Left colon (tissue), 2 donors: ENCODE data around the gene TOB1. TPM values are rescaled to one million over a fixed set of nuclear protein-coding genes. Genes with fewer than 3 reads are reported as not detected.
"Not testable (repeated sequence)": the region's sequence is repeated elsewhere in the genome, so short reads cannot be mapped to it uniquely, and the experiment has no call there.

Source experiments
- ATAC-seq: fragments of 200-7000 bp; cut with Tn5 transposase; one replicate; pipeline ENCODE4 v1.9.1; 2020; ENCODE audit warnings: mild to moderate bottlenecking, moderate library complexity
- DNase-seq, 2 donors: peaks; one replicate each; pipeline ENCODE4 v3.0.0-alpha.2; 2020
- intact Hi-C, 2 donors: fragments of 100-400 bp; cut with DNase I in 1 of 2; cut with micrococcal nuclease in 1 of 2; formaldehyde crosslinking; loops; one replicate each; pipeline versions ENCODE4 v1.11.2 to v1.14.0; 2022; cut with DNase I, micrococcal nuclease
- total RNA-seq, 2 donors: library from RNA; stranded (reverse); fragmentation: NEBNext Ultra II Directional; extraction: Animal tissue kit (Norgen Biotek cat#: 25700); gene quantifications; one replicate each; pipeline ENCODE4 v1.2.1, GENCODE V29; 2021
- donor health status: DM: no; HTN: no; CAD: no.
- donor health status: DM: yes; HTN: yes; CAD: no.

Gene TOB1
- total RNA-seq, 2 donors from 2014 or later, result 138 to 175 TPM

- DNase-seq, ATAC-seq, intact Hi-C loops: not testable (repeated sequence)
Measured at GRCh38 chr17:50877042-50877441, 10.9 kb upstream of the TOB1 start.

- no peak for ATAC-seq
- DNase-seq, result no peak
- intact Hi-C loops, result no loop called here
Measured at GRCh38 chr17:50875074-50875473, 8.9 kb upstream of the TOB1 start.

- ATAC-seq (no peak), DNase-seq (no peak)
- intact Hi-C loops, result no loop called here
Measured at GRCh38 chr17:50872710-50873424, 6.7 kb upstream of the TOB1 start.

- DNase-seq (no peak), ATAC-seq (no peak)
- intact Hi-C loops, result no loop called here
Measured at GRCh38 chr17:50871898-50872297, 5.7 kb upstream of the TOB1 start.

GRCh38 chr17:50871364-50871763, 5.2 kb upstream of the TOB1 start:
- DNase-seq (no peak), ATAC-seq (no peak)
- intact Hi-C loops, result no loop called here

- intact Hi-C loops, result no loop called here
- DNase-seq, result no peak
- no peak for ATAC-seq
Measured at GRCh38 chr17:50868602-50869001, 2.4 kb upstream of the TOB1 start.

GRCh38 chr17:50868140-50868438, 1.9 kb upstream of the TOB1 start:
- ATAC-seq (no peak), DNase-seq (no peak)
- intact Hi-C loops, result no loop called here

GRCh38 chr17:50867363-50868139, 1.4 kb upstream of the TOB1 start:
- intact Hi-C loops, result no loop called here
- DNase-seq, result peak; percentile 93 to 97

GRCh38 chr17:50866950-50867362, 802 bp upstream of the TOB1 start:
- DNase-seq (peak; percentile 65 to 79), ATAC-seq (peak; percentile 16)
- intact Hi-C loops, result no loop called here

More at GRCh38 chr17:50867363-50868139, 1.4 kb upstream of the TOB1 start:
- peak; percentile 64 for ATAC-seq

GRCh38 chr17:50865868-50866260, 290 bp downstream of the TOB1 start:
- DNase-seq (no peak), ATAC-seq (no peak)
- intact Hi-C loops, result no loop called here

- DNase-seq, result peak; percentile 56 to 69
- peak; percentile 7 for ATAC-seq
- intact Hi-C loops, result no loop called here
Measured at GRCh38 chr17:50865060-50865867, 890 bp downstream of the TOB1 start.

- ATAC-seq, result no peak
- intact Hi-C loops, result no loop called here
- DNase-seq, result no peak
Measured at GRCh38 chr17:50864747-50865059, 1.5 kb downstream of the TOB1 start.

GRCh38 chr17:50863931-50864330, 2.2 kb downstream of the TOB1 start:
- intact Hi-C loops, result no loop called here
- ATAC-seq, result no peak
- no peak for DNase-seq

GRCh38 chr17:50863221-50863843, 2.8 kb downstream of the TOB1 start:
- DNase-seq (peak; percentile 59 to 70), ATAC-seq (no peak)
- intact Hi-C loops, result no loop called here

- DNase-seq, result no peak
- intact Hi-C loops, result no loop called here
- no peak for ATAC-seq
Measured at GRCh38 chr17:50861822-50862528, 4.2 kb downstream of the TOB1 start.

GRCh38 chr17:50861334-50861676, 4.8 kb downstream of the TOB1 start:
- ATAC-seq (no peak), DNase-seq (no peak)
- intact Hi-C loops, result no loop called here

- not testable (repeated sequence) for ATAC-seq, DNase-seq
- intact Hi-C loops, result loop anchor here in 1 of 2 donors (5.0 to 10.0 kb wide), 2 partner anchors 98 to 295 kb away; partner anchors contain the start of gene NME1
Measured at GRCh38 chr17:50859727-50860126, 6.4 kb downstream of the TOB1 start.

GRCh38 chr17:50858486-50859225, 7.5 kb downstream of the TOB1 start:
- DNase-seq (no peak), ATAC-seq (no peak)
- intact Hi-C loops, result loop anchor here in 1 of 2 donors (5.0 to 10.0 kb wide), 2 partner anchors 99 to 296 kb away; partner anchors contain the start of gene NME1
